ENCODE measurements around the gene SUPT3H. TPM values are rescaled to one million over a fixed set of nuclear protein-coding genes. Genes with fewer than 3 reads are reported as not detected.

SUPT3H gene
- total RNA-seq, 1 donor from 2014 or later, result 2.6 TPM

DNA sequence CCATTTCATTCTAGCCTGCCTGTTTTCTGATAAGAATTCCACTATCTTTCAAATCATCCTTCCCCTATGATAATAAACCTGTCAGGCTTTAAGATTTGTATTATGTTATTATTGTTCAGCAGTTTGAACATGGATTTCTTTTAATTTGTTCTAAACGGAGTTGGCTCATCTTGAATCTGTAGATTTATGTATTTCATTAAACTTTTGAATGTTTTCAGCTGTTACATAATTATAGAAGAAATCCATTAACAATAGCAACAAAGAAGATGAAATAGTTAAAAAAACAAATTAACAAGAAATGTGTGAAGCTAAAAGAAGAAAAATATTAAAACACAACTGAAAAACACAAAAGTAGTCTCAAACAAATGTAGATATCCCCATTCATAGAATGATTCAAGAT, 273.3 kb downstream of the SUPT3H start:
- DNase-seq, result no peak
- Histone ChIP-seq H3K27ac (replicated peaks) (no peak overlapping the region), H3K9me3 (replicated peaks) (no peaks in the 10 kb centered on the region), H3K27me3 (ENCODE audit: low read depth) (no peaks in the 10 kb centered on the region), H3K36me3 (no peaks in the 10 kb centered on the region), H3K4me1 (no peaks in the 10 kb centered on the region), H3K4me3 (no peak overlapping the region)
- TF ChIP-seq, protein P1, sequence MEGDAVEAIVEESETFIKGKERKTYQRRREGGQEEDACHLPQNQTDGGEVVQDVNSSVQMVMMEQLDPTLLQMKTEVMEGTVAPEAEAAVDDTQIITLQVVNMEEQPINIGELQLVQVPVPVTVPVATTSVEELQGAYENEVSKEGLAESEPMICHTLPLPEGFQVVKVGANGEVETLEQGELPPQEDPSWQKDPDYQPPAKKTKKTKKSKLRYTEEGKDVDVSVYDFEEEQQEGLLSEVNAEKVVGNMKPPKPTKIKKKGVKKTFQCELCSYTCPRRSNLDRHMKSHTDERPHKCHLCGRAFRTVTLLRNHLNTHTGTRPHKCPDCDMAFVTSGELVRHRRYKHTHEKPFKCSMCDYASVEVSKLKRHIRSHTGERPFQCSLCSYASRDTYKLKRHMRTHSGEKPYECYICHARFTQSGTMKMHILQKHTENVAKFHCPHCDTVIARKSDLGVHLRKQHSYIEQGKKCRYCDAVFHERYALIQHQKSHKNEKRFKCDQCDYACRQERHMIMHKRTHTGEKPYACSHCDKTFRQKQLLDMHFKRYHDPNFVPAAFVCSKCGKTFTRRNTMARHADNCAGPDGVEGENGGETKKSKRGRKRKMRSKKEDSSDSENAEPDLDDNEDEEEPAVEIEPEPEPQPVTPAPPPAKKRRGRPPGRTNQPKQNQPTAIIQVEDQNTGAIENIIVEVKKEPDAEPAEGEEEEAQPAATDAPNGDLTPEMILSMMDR (IDR thresholded peaks at IDR 0.05; ENCODE audit: borderline replicate concordance), result no peak
- intact Hi-C loops (cut with micrococcal nuclease), result no loop called here

DNA sequence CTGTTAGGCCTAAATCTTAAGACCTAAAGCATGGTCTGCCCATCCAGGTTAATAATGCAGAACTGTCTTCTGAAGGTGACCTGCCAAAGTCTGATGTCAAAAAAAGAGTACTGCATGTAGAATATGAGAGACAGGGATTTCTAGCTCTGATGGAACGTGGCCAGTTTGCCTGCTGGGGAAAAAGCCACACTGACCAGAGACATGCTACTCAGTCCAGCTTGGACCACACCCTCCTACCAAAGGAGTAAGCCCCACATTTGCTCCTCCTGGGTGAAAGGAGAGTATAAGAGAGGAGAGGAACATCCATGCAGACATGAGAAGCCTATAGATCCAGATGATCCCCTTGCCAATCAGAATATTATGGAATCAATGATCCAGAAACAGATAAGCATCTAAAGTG, 279.5 kb downstream of the SUPT3H start:
- H3K27ac ChIP-seq (replicated peaks), result no peak overlapping the region
- intact Hi-C loops (cut with micrococcal nuclease), result no loop called here
- no peaks in the 10 kb centered on the region for H3K9me3 ChIP-seq (replicated peaks)
- TF ChIP-seq, protein P1 (IDR thresholded peaks at IDR 0.05; ENCODE audit: borderline replicate concordance), result no peak
- DNase-seq, result no peak
- H3K4me1 ChIP-seq, result no peaks in the 10 kb centered on the region
- H3K4me3 ChIP-seq, result no peak overlapping the region
- no peaks in the 10 kb centered on the region for H3K27me3 ChIP-seq (ENCODE audit: low read depth)
- no peaks in the 10 kb centered on the region for H3K36me3 ChIP-seq

DNA sequence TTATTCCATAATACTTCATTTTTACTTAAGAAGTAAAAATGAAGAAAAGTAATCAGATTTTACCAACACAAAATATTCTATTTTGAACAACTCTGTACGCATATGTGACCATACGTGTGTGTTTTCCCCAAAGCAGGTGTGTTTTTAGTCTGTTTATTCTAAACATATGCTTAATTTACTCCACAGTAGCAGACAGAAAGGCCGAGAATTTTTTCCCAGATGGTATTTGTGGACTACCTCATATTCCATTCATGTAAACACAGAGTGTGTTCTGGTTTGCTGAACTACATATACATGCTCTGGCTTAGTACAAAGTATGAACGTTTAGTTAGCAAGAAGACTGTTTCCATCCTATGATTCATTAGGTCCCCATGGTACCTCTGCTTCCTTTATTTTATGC, 282.9 kb downstream of the SUPT3H start:
- H3K27me3 ChIP-seq (ENCODE audit: low read depth), result no peaks in the 10 kb centered on the region
- DNase-seq, result no peak
- H3K9me3 ChIP-seq (replicated peaks), result no peaks in the 10 kb centered on the region
- no peaks in the 10 kb centered on the region for H3K36me3 ChIP-seq
- no peaks in the 10 kb centered on the region for H3K4me1 ChIP-seq
- TF ChIP-seq, protein P1 (IDR thresholded peaks at IDR 0.05; ENCODE audit: borderline replicate concordance), result no peak
- intact Hi-C loops (cut with micrococcal nuclease), result no loop called here
- no peak overlapping the region for H3K27ac ChIP-seq (replicated peaks)
- no peak overlapping the region for H3K4me3 ChIP-seq

DNA sequence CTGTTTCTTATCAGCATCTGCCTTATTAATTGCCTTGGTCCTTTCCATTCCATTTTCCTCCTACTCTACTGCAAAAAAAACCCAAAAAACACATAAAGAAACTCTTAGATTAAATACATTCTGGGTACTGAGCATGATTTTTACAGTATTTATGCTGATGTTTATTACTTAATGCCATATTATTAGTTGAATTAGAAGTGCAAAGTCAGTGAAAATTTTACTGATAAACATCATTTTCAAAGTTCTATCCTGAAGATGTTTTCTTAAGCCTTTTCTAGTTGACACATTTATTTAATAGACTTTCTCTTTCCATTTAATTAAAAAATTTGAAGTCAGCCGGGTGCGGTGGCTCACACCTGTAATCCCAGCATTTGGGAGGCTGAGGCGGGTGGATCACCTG, 285.6 kb downstream of the SUPT3H start:
- H3K9me3 ChIP-seq (replicated peaks), result no peaks in the 10 kb centered on the region
- no peak for DNase-seq
- H3K27ac ChIP-seq (replicated peaks), result no peak overlapping the region
- TF ChIP-seq, protein P1 (IDR thresholded peaks at IDR 0.05; ENCODE audit: borderline replicate concordance), result no peak
- no peak overlapping the region for H3K4me3 ChIP-seq
- no peaks in the 10 kb centered on the region for H3K4me1 ChIP-seq
- no peaks in the 10 kb centered on the region for H3K27me3 ChIP-seq (ENCODE audit: low read depth)
- intact Hi-C loops (cut with micrococcal nuclease), result no loop called here
- no peaks in the 10 kb centered on the region for H3K36me3 ChIP-seq

GRCh38 chr6:45086360-45087084, 291.2 kb downstream of the SUPT3H start:
- intact Hi-C loops (cut with micrococcal nuclease), result no loop called here
- TF ChIP-seq, protein P1 (IDR thresholded peaks at IDR 0.05; ENCODE audit: borderline replicate concordance), result no peak
- Histone ChIP-seq H3K36me3 (no peaks in the 10 kb centered on the region), H3K4me3 (no peak overlapping the region), H3K27me3 (ENCODE audit: low read depth) (no peaks in the 10 kb centered on the region), H3K9me3 (replicated peaks) (peaks cover 8% of the 10 kb centered on the region), H3K4me1 (no peaks in the 10 kb centered on the region), H3K27ac (replicated peaks) (no peak overlapping the region)
- no peak for DNase-seq
